Effector memory CD4-positive, alpha-beta T cell (primary cell): Measurements from ENCODE around the gene CUL3.
"Not testable (repeated sequence)": the region's sequence is repeated elsewhere in the genome, so short reads cannot be mapped to it uniquely, and the experiment has no call there.

Source experiments
- DNase-seq, 3 donors: peaks; one replicate each; pipeline ENCODE4 v3.0.0-alpha.2; 2020
- H3K27ac ChIP-seq: 2 replicates; pipeline ENCODE4 v1.7.0; 2013; ENCODE audit warnings: mild to moderate bottlenecking, low read length, moderate library complexity; ENCODE audit not compliant: insufficient read depth, poor library complexity, severe bottlenecking
- H3K27me3 ChIP-seq: replicated peaks from 2 replicates; pipeline ENCODE4 v1.7.0; 2013; ENCODE audit warnings: mild to moderate bottlenecking, low read length; ENCODE audit not compliant: insufficient read depth, control insufficient read depth, poor library complexity, severe bottlenecking
- H3K36me3 ChIP-seq: 2 replicates; pipeline ENCODE4 v1.7.0; 2013; ENCODE audit warnings: mild to moderate bottlenecking, low read length, moderate library complexity; ENCODE audit not compliant: control insufficient read depth, insufficient read depth
- H3K4me1 ChIP-seq: 2 replicates; pipeline ENCODE4 v1.7.0; 2013; ENCODE audit warnings: low read length, mild to moderate bottlenecking; ENCODE audit not compliant: control insufficient read depth, insufficient read depth, poor library complexity, severe bottlenecking
- H3K4me3 ChIP-seq: 2 replicates; pipeline ENCODE4 v1.7.0; 2013; ENCODE audit warnings: low read length, low read depth, mild to moderate bottlenecking; ENCODE audit not compliant: insufficient read depth, poor library complexity, severe bottlenecking
- H3K9me3 ChIP-seq: 2 replicates; pipeline ENCODE4 v1.7.0; 2013; ENCODE audit warnings: mild to moderate bottlenecking, low read length, moderate library complexity; ENCODE audit not compliant: control insufficient read depth

The CUL3 gene

GRCh38 chr2:224522483-224522882, 62.7 kb downstream of the CUL3 start:
- H3K4me3 ChIP-seq, H3K27ac ChIP-seq, H3K36me3 ChIP-seq, H3K27me3 ChIP-seq, H3K9me3 ChIP-seq, DNase-seq: not testable (repeated sequence)
- peaks cover 27% of the 10 kb centered on the region for H3K4me1 ChIP-seq

- no peaks in the 10 kb centered on the region for H3K9me3 ChIP-seq
- H3K27ac ChIP-seq: no peak overlapping the region
- H3K4me1 ChIP-seq: peaks cover 17% of the 10 kb centered on the region
- no peaks in the 10 kb centered on the region for H3K36me3 ChIP-seq
- no peaks in the 10 kb centered on the region for H3K27me3 ChIP-seq
- no peak overlapping the region for H3K4me3 ChIP-seq
- DNase-seq: no peak
Measured at GRCh38 chr2:224520064-224520463, 65.1 kb downstream of the CUL3 start.

- Histone ChIP-seq H3K27ac (no peak overlapping the region), H3K4me1 (peaks cover 13% of the 10 kb centered on the region), H3K27me3 (no peaks in the 10 kb centered on the region), H3K36me3 (no peaks in the 10 kb centered on the region), H3K4me3 (no peak overlapping the region), H3K9me3 (no peaks in the 10 kb centered on the region)
- DNase-seq: no peak
Measured at GRCh38 chr2:224518806-224519580, 66.2 kb downstream of the CUL3 start.

- DNase-seq: no peak
- Histone ChIP-seq H3K4me1 (peaks cover 13% of the 10 kb centered on the region), H3K36me3 (no peaks in the 10 kb centered on the region), H3K4me3 (no peak overlapping the region), H3K9me3 (no peaks in the 10 kb centered on the region), H3K27ac (no peak overlapping the region), H3K27me3 (no peaks in the 10 kb centered on the region)
Measured at GRCh38 chr2:224517963-224518362, 67.2 kb downstream of the CUL3 start.

- not testable (repeated sequence) for DNase-seq, H3K27me3 ChIP-seq, H3K4me3 ChIP-seq
Measured at GRCh38 chr2:224516393-224516792, 68.8 kb downstream of the CUL3 start.

GRCh38 chr2:224513991-224514390, 71.2 kb downstream of the CUL3 start:
- DNase-seq: no peak
- H3K27me3 ChIP-seq: no peaks in the 10 kb centered on the region
- H3K4me1 ChIP-seq: peaks cover 6% of the 10 kb centered on the region
- H3K9me3 ChIP-seq: no peaks in the 10 kb centered on the region
- peaks cover 3% of the 10 kb centered on the region for H3K36me3 ChIP-seq
- H3K4me3 ChIP-seq: no peak overlapping the region
- no peak overlapping the region for H3K27ac ChIP-seq

More at GRCh38 chr2:224516393-224516792, 68.8 kb downstream of the CUL3 start:
- not testable (repeated sequence) for H3K36me3 ChIP-seq, H3K9me3 ChIP-seq, H3K27ac ChIP-seq
- H3K4me1 ChIP-seq: peaks cover 13% of the 10 kb centered on the region

GRCh38 chr2:224507789-224508188, 77.4 kb downstream of the CUL3 start:
- Histone ChIP-seq H3K27me3 (no peaks in the 10 kb centered on the region), H3K4me1 (no peaks in the 10 kb centered on the region), H3K27ac (no peak overlapping the region), H3K9me3 (no peaks in the 10 kb centered on the region), H3K36me3 (peaks cover 32% of the 10 kb centered on the region), H3K4me3 (no peak overlapping the region)
- DNase-seq: no peak

- Histone ChIP-seq H3K27ac (no peak overlapping the region), H3K27me3 (no peaks in the 10 kb centered on the region), H3K36me3 (peaks cover 35% of the 10 kb centered on the region), H3K9me3 (no peaks in the 10 kb centered on the region), H3K4me3 (no peak overlapping the region), H3K4me1 (no peaks in the 10 kb centered on the region)
- DNase-seq: no peak
Measured at GRCh38 chr2:224506494-224506893, 78.7 kb downstream of the CUL3 start.

- Histone ChIP-seq H3K4me3 (no peak overlapping the region), H3K27me3 (no peaks in the 10 kb centered on the region), H3K27ac (no peak overlapping the region), H3K36me3 (peaks cover 55% of the 10 kb centered on the region), H3K9me3 (no peaks in the 10 kb centered on the region), H3K4me1 (no peaks in the 10 kb centered on the region)
- no peak for DNase-seq
Measured at GRCh38 chr2:224498991-224499390, 86.2 kb downstream of the CUL3 start.

- Histone ChIP-seq H3K4me1 (no peaks in the 10 kb centered on the region), H3K27ac (no peak overlapping the region), H3K9me3 (no peaks in the 10 kb centered on the region), H3K27me3 (no peaks in the 10 kb centered on the region), H3K4me3 (no peak overlapping the region), H3K36me3 (peaks cover 20% of the 10 kb centered on the region)
- no peak for DNase-seq
Measured at GRCh38 chr2:224492531-224492930, 92.6 kb downstream of the CUL3 start.
